Upper lobe of right lung (tissue), 1 donor: ENCODE results near the gene MRPS26. TPM values are rescaled to one million over a fixed set of nuclear protein-coding genes. Genes with fewer than 3 reads are reported as not detected.
"Not testable (repeated sequence)": the region's sequence is repeated elsewhere in the genome, so short reads cannot be mapped to it uniquely, and the experiment has no call there.

Experiments used
- ATAC-seq: fragments of 200-7000 bp; cut with Tn5 transposase; one replicate; pipeline ENCODE4 v1.9.1; 2020; ENCODE audit warnings: mild to moderate bottlenecking, moderate library complexity
- DNase-seq: peaks from one replicate; pipeline ENCODE4 v3.0.0-alpha.2; 2020
- H3K27ac ChIP-seq: fragments of 200-600 bp; one replicate; pipeline ENCODE4 v1.8.0; 2022
- H3K27me3 ChIP-seq: fragments of 200-600 bp; one replicate; pipeline ENCODE4 v1.8.0; 2022; ENCODE audit warnings: mild to moderate bottlenecking
- H3K36me3 ChIP-seq: fragments of 200-600 bp; one replicate; pipeline ENCODE4 v1.8.0; 2022
- H3K4me1 ChIP-seq: fragments of 200-600 bp; one replicate; pipeline ENCODE4 v1.8.0; 2022
- H3K4me3 ChIP-seq: fragments of 200-600 bp; one replicate; pipeline ENCODE4 v1.8.0; 2022; ENCODE audit warnings: mild to moderate bottlenecking
- H3K9me3 ChIP-seq: fragments of 200-600 bp; one replicate; pipeline ENCODE4 v1.8.0; 2022
- CTCF ChIP-seq: fragments of 200-600 bp; IDR thresholded peaks from one replicate; pipeline ENCODE4 v1.8.0; 2022; ENCODE audit warnings: antibody characterized with exemption
- intact Hi-C: fragments of 100-400 bp; cut with DNase I; formaldehyde crosslinking; loops from one replicate; pipeline ENCODE4 v1.11.0; 2022
- total RNA-seq: library from RNA; stranded (reverse); fragmentation: NEBNext Ultra II Directional; extraction: Animal tissue kit (Norgen Biotek cat#: 25700); gene quantifications from one replicate; pipeline ENCODE4 v1.2.1, GENCODE V29; 2021
- donor health status: DM: no; HTN: yes; CAD: no; lungs with severe emphysema.

MRPS26 gene
- total RNA-seq, 1 donor from 2014 or later = 32.0 TPM

GRCh38 chr20:3011752-3012151 is 34.1 kb upstream of the MRPS26 start:
- DNase-seq (no peak), ATAC-seq (no peak)
- peaks cover 50% of the 10 kb centered on the region for H3K36me3 ChIP-seq
- no peaks in the 10 kb centered on the region for H3K9me3 ChIP-seq
- intact Hi-C loops = no loop called here
- H3K27ac ChIP-seq = no peak overlapping the region
- H3K4me1 ChIP-seq = no peaks in the 10 kb centered on the region
- TF ChIP-seq CTCF = no peak
- no peak overlapping the region for H3K4me3 ChIP-seq
- H3K27me3 ChIP-seq = no peaks in the 10 kb centered on the region

- H3K36me3 ChIP-seq = peaks cover 42% of the 10 kb centered on the region
- no peak overlapping the region for H3K27ac ChIP-seq
- intact Hi-C loops = no loop called here
- no peak for TF ChIP-seq CTCF
- no peaks in the 10 kb centered on the region for H3K9me3 ChIP-seq
- no peaks in the 10 kb centered on the region for H3K4me1 ChIP-seq
- DNase-seq (no peak), ATAC-seq (no peak)
- H3K27me3 ChIP-seq = no peaks in the 10 kb centered on the region
- H3K4me3 ChIP-seq = no peak overlapping the region
Observed at GRCh38 chr20:3013771-3014170, 32.1 kb upstream of the MRPS26 start.

DNA sequence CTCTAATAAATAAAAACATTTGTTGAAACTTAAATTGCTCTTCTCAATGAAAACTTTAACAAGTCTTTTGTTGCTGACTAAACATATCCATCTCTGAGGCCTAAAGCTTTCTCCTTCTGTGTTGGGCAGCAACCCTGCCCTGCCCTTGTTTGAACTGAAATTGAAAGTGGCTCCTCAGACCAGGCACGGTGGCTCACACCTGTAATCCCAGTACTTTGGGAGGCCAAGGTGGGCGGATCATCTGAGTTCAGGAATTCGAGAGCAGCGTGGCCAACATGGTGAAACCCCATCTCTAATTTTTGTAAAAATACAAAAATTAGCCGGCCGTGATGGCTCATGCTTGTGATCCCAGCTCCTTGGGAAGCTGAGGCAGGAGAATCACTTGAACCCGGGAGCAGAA is 31.7 kb upstream of the MRPS26 start:
- H3K4me3 ChIP-seq = no peak overlapping the region
- intact Hi-C loops = no loop called here
- no peaks in the 10 kb centered on the region for H3K27me3 ChIP-seq
- DNase-seq = no peak
- TF ChIP-seq CTCF = no peak
- ATAC-seq = no peak
- no peaks in the 10 kb centered on the region for H3K9me3 ChIP-seq
- peaks cover 41% of the 10 kb centered on the region for H3K36me3 ChIP-seq
- no peaks in the 10 kb centered on the region for H3K4me1 ChIP-seq
- no peak overlapping the region for H3K27ac ChIP-seq

- Histone ChIP-seq H3K36me3 (peaks cover 40% of the 10 kb centered on the region), H3K4me1 (no peaks in the 10 kb centered on the region), H3K27me3 (no peaks in the 10 kb centered on the region), H3K4me3 (no peak overlapping the region), H3K9me3 (no peaks in the 10 kb centered on the region), H3K27ac (no peak overlapping the region)
- DNase-seq = no peak
- ATAC-seq = no peak
- intact Hi-C loops = no loop called here
- TF ChIP-seq CTCF = no peak
Observed at GRCh38 chr20:3014662-3015061, 31.2 kb upstream of the MRPS26 start.

- H3K27ac ChIP-seq, H3K4me3 ChIP-seq, H3K4me1 ChIP-seq, DNase-seq, H3K9me3 ChIP-seq, ATAC-seq, intact Hi-C loops, H3K27me3 ChIP-seq: not testable (repeated sequence)
- peaks cover 34% of the 10 kb centered on the region for H3K36me3 ChIP-seq
Observed at GRCh38 chr20:3015302-3015701, 30.6 kb upstream of the MRPS26 start.

GRCh38 chr20:3021327-3021726 is 24.5 kb upstream of the MRPS26 start:
- DNase-seq (no peak), ATAC-seq (no peak)
- H3K4me1 ChIP-seq = no peaks in the 10 kb centered on the region
- no peak for TF ChIP-seq CTCF
- no peaks in the 10 kb centered on the region for H3K9me3 ChIP-seq
- intact Hi-C loops = no loop called here
- H3K4me3 ChIP-seq = no peak overlapping the region
- no peak overlapping the region for H3K27ac ChIP-seq
- peaks cover 68% of the 10 kb centered on the region for H3K36me3 ChIP-seq
- no peaks in the 10 kb centered on the region for H3K27me3 ChIP-seq
